Measurements from ENCODE around the gene LLGL1. TPM values are rescaled to one million over a fixed set of nuclear protein-coding genes. Genes with fewer than 3 reads are reported as not detected.

Gene LLGL1
- total RNA-seq, 1 experiment from 2014 or later = 65.0 TPM

- peaks cover 3 to 11% (median 5%) of the 10 kb centered on the region in 3 experiments; a peak in 6 of 7 replicates for H3K36me3 Mint-ChIP-seq (ENCODE audit: insufficient read depth in 1 of 3, low read depth in 3 of 3)
- WGBS (ENCODE audit: extremely low coverage, insufficient read length, low lambda C conversion rate) = no CpG with 5 or more reads among the region's 5 CpGs
- H3K4me1 Mint-ChIP-seq = peaks cover 29 to 39% of the 10 kb centered on the region in 2 experiments
- Histone ChIP-seq H3K9ac (ENCODE audit: extremely low read depth, insufficient read length, low read length) (no peak overlapping the region), H3K4me1 (ENCODE audit: insufficient read depth, low read length) (peaks cover 9% of the 10 kb centered on the region; the same call in 1 of the 2 replicates), H3K23me2 (ENCODE audit: insufficient read length, low read depth, low read length, poor library complexity, severe bottlenecking) (peaks cover 16% of the 10 kb centered on the region), H2AK5ac (ENCODE audit: insufficient read length, low read length) (no peak overlapping the region), H2BK5ac (ENCODE audit: insufficient read length, low read length) (no peak overlapping the region), H3K27me3 (ENCODE audit: insufficient read depth, low read length) (no peaks in the 10 kb centered on the region), H3K9me3 (ENCODE audit: control insufficient read depth, low read depth, low read length) (no peaks in the 10 kb centered on the region), H3T11ph (ENCODE audit: low read length) (no peak overlapping the region), H2AFZ (ENCODE audit: low read length) (no peak overlapping the region), H3K27ac (ENCODE audit: insufficient read length, low read depth, low read length) (no peak overlapping the region), H3K79me2 (ENCODE audit: insufficient read depth, low read length) (peaks cover 17% of the 10 kb centered on the region; the same call in 1 of the 2 replicates), H2BK12ac (ENCODE audit: insufficient read length, low read depth, low read length) (no peak overlapping the region), H3K4me2 (ENCODE audit: insufficient read depth, insufficient read length, low read length) (no peak overlapping the region), H2BK20ac (ENCODE audit: low read depth, low read length, poor library complexity, severe bottlenecking) (no peak overlapping the region), H3K4ac (ENCODE audit: low read depth, low read length) (no peak overlapping the region), H4K5ac (ENCODE audit: insufficient read length, low read depth, low read length) (no peak overlapping the region), H4K20me1 (ENCODE audit: control insufficient read depth, insufficient read depth, insufficient read length) (no peaks in the 10 kb centered on the region), H2BK120ac (ENCODE audit: low read depth, low read length, poor library complexity, severe bottlenecking) (no peak overlapping the region), H4K91ac (ENCODE audit: insufficient read length, low read depth, low read length) (no peak overlapping the region), H3K14ac (ENCODE audit: insufficient read depth, low read length) (no peak overlapping the region), H2BK15ac (ENCODE audit: low read depth, low read length) (no peak overlapping the region), H3K56ac (ENCODE audit: insufficient read length, low read depth, low read length) (no peak overlapping the region), H3K18ac (ENCODE audit: insufficient read length, low read depth, low read length) (no peak overlapping the region), H3K79me1 (ENCODE audit: insufficient read depth, low read depth, low read length, poor library complexity, severe bottlenecking) (peaks cover 4% of the 10 kb centered on the region), H3K23ac (ENCODE audit: insufficient read length, low read depth, low read length) (no peak overlapping the region), H4K8ac (replicated peaks; ENCODE audit: insufficient read length, low read depth, low read length) (no peak overlapping the region)
- TF ChIP-seq CTCF (conservative IDR thresholded peaks at IDR 0.05) = no peak
- H3K9me3 Mint-ChIP-seq = no peaks in the 10 kb centered on the region; a peak in 1 of 5 replicates
- no peaks in the 10 kb centered on the region for H3K27me3 Mint-ChIP-seq (ENCODE audit: low read depth)
- peak overlapping the region in 1 of 2 experiments; percentile 35; a peak in 1 of 5 replicates for H3K4me3 Mint-ChIP-seq
- no peak for DNase-seq
- H3K27ac Mint-ChIP-seq = no peak overlapping the region
Measured at GRCh38 chr17:18181358-18181757, 44.1 kb upstream of the LLGL1 start.

All from H9 (cell line).